ENCODE results near the gene PUS3.
"Not testable (repeated sequence)": the region's sequence is repeated elsewhere in the genome, so short reads cannot be mapped to it uniquely, and the experiment has no call there.

The PUS3 gene

DNA sequence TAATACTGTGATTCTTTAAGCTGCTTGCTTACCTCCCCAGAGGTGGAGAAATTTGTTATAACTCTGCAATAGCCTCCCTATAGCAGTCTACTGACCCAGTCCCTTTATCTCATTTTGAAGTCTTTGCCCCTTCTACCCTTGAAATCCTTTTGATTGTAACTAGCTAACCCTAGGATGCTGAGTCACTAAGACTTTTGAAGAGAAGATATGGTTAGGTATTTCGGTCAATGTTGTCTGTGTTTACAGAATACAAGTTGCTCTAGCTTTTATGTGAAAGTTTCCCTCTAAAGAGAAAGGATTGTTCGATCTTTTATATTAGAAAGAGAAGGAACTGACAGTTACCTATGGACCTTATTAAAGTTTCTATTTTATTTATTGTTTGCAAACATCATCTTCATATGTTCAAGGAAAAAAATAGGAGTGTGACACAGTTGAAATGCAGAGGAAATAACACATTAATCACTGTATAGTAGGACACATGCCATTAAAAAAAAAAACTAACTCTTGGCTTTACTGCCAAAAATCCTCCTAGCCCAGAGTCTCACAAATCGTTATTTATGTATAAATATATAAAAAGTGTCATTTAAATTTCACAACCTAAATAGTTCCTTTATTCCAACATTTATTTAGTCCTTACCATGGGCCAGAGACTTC lies 12.4 kb downstream of the PUS3 start:
- H3K27ac Mint-ChIP-seq (ENCODE audit: low read depth): peak overlapping the region; percentile 11
- peaks cover 28% of the 10 kb centered on the region for H3K4me1 Mint-ChIP-seq
- no peaks in the 10 kb centered on the region for H3K27me3 Mint-ChIP-seq
- H3K9me3 Mint-ChIP-seq: no peaks in the 10 kb centered on the region
- H3K36me3 Mint-ChIP-seq (ENCODE audit: insufficient read depth): peaks cover 27% of the 10 kb centered on the region
- no peak for DNase-seq (ENCODE audit: low spot score in 2 of 2)
- peak overlapping the region; percentile 14 for H3K4me3 Mint-ChIP-seq
- ATAC-seq (replicated peaks; ENCODE audit: extremely low read depth, poor library complexity, severe bottlenecking): no peak

DNA sequence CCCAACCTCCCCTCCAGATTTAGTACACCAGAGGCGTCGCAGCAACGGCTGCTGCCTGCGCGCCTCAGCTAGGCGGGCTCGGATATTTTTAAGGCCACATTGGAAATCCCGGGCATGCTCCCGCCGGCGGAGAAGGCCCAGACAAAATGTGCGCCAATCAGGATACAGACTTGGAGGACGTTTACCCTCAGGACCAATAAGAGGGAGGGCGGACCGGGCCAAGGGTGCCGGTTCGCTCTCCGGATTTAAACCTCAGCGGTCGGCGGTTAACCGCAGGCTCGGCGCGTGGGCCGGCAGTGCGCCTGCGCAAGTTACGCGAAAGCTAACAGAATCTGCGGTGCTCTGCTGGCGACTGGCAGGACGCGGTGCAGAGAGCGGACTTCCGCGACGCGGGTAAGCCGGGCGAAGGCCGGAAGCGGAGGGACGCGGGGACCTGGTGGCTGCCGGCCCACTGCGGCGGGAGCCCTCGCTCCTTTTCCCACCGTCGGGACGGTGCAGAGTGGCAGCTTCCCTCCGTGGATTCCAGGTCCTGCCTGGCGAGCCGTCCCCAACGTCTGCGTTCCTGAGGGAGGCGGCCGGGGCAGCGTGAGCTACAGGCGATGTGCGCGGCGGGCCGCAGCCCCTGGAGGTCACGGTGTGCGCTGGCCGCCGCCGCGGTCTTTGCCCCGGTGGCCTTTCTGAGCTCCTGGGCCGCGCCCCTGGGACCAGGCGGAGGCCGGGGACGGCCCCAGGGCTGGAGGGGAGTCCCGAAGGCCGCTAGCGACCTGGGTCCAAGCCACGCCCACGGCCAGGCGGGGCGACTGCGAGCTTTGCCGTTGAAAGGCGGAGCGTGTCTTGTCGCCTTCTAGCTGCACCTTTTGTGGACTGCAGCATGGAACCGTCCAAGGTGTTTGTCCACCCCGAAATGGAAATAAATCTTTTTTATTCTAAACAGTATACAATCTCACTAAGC lies 15.4 kb downstream of the PUS3 start, which contains the start of gene HYLS1:
TSS of gene HYLS1 (plus strand) at position 296 of the 952 bp plus-strand sequence. CDS start 11,701 bp downstream, outside the sequence.
- H3K27ac Mint-ChIP-seq (ENCODE audit: low read depth): peak within 1 kb of the TSS; percentile 97
- H3K36me3 Mint-ChIP-seq (ENCODE audit: insufficient read depth): peaks cover 18% of the 10 kb centered on the region
- ATAC-seq (replicated peaks; ENCODE audit: extremely low read depth, poor library complexity, severe bottlenecking) (peak; percentile 90), DNase-seq (ENCODE audit: low spot score in 2 of 2) (peak; percentile 94 to 97)
- no peaks in the 10 kb centered on the region for H3K9me3 Mint-ChIP-seq
- no peaks in the 10 kb centered on the region for H3K27me3 Mint-ChIP-seq
- H3K4me1 Mint-ChIP-seq: peaks cover 25% of the 10 kb centered on the region
- peak within 1 kb of the TSS; percentile 94 for H3K4me3 Mint-ChIP-seq

DNA sequence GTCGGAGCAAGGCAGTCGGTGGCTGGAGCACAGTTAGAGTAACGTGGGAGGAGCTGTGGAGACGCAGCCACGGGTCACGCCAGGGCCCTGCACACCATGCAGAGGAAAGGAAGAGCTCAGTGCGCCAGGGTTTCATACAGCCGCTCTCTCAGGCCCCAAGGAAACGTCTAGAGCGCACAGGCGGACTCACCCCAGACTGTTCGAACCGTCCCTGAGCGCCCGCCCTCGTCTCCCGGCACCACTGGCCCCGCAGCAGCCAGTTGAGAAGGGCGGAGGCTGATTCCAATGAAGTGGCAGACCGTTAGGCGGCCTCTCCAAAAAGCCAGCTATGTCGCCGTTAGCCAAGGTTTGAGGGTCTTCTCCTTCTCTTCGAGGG lies 16.0 kb downstream of the PUS3 start:
- no peaks in the 10 kb centered on the region for H3K27me3 Mint-ChIP-seq
- ATAC-seq (replicated peaks; ENCODE audit: extremely low read depth, poor library complexity, severe bottlenecking) (peak; percentile 47), DNase-seq (ENCODE audit: low spot score in 2 of 2) (peak in 1 of 2 donors; percentile 28)
- no peaks in the 10 kb centered on the region for H3K9me3 Mint-ChIP-seq
- peaks cover 17% of the 10 kb centered on the region for H3K36me3 Mint-ChIP-seq (ENCODE audit: insufficient read depth)
- H3K4me1 Mint-ChIP-seq: peaks cover 22% of the 10 kb centered on the region
- H3K27ac Mint-ChIP-seq (ENCODE audit: low read depth): peak overlapping the region; percentile 97
- H3K4me3 Mint-ChIP-seq: peak overlapping the region; percentile 94

- Mint-ChIP-seq H3K27me3 (peaks cover 10% of the 10 kb centered on the region), H3K27ac (ENCODE audit: low read depth) (no peak overlapping the region), H3K9me3 (no peaks in the 10 kb centered on the region), H3K4me3 (no peak overlapping the region), H3K36me3 (ENCODE audit: insufficient read depth) (peaks cover 17% of the 10 kb centered on the region), H3K4me1 (peaks cover 11% of the 10 kb centered on the region)
- no peak for ATAC-seq (replicated peaks; ENCODE audit: extremely low read depth, poor library complexity, severe bottlenecking)
- no peak for DNase-seq (ENCODE audit: low spot score in 2 of 2)
These were observed 19.6 kb downstream of the PUS3 start for GRCh38 chr11:125883375-125883774.

GRCh38 chr11:125881291-125881690 lies 21.7 kb downstream of the PUS3 start:
- ATAC-seq (replicated peaks; ENCODE audit: extremely low read depth, poor library complexity, severe bottlenecking) (no peak), DNase-seq (ENCODE audit: low spot score in 2 of 2) (no peak)
- Mint-ChIP-seq H3K4me3 (no peak overlapping the region), H3K4me1 (no peaks in the 10 kb centered on the region), H3K36me3 (ENCODE audit: insufficient read depth) (peaks cover 2% of the 10 kb centered on the region), H3K9me3 (no peaks in the 10 kb centered on the region), H3K27me3 (peaks cover 10% of the 10 kb centered on the region), H3K27ac (ENCODE audit: low read depth) (no peak overlapping the region)

- Mint-ChIP-seq H3K27ac (ENCODE audit: low read depth) (no peak overlapping the region), H3K27me3 (peaks cover 26% of the 10 kb centered on the region)
These were observed 28.4 kb downstream of the PUS3 start for GRCh38 chr11:125874556-125875124.

GRCh38 chr11:125873881-125874555 lies 29.0 kb downstream of the PUS3 start:
- H3K27me3 Mint-ChIP-seq: peaks cover 30% of the 10 kb centered on the region
- no peaks in the 10 kb centered on the region for H3K36me3 Mint-ChIP-seq (ENCODE audit: insufficient read depth)
- DNase-seq (ENCODE audit: low spot score in 2 of 2) (no peak), ATAC-seq (replicated peaks; ENCODE audit: extremely low read depth, poor library complexity, severe bottlenecking) (no peak)
- H3K9me3 Mint-ChIP-seq: no peaks in the 10 kb centered on the region
- H3K27ac Mint-ChIP-seq (ENCODE audit: low read depth): no peak overlapping the region
- no peaks in the 10 kb centered on the region for H3K4me1 Mint-ChIP-seq
- no peak overlapping the region for H3K4me3 Mint-ChIP-seq

More at GRCh38 chr11:125874556-125875124, 28.4 kb downstream of the PUS3 start:
- Mint-ChIP-seq H3K4me3 (no peak overlapping the region), H3K9me3 (no peaks in the 10 kb centered on the region), H3K36me3 (ENCODE audit: insufficient read depth) (no peaks in the 10 kb centered on the region), H3K4me1 (no peaks in the 10 kb centered on the region)
- ATAC-seq (replicated peaks; ENCODE audit: extremely low read depth, poor library complexity, severe bottlenecking): no peak
- no peak for DNase-seq (ENCODE audit: low spot score in 2 of 2)

- ATAC-seq (replicated peaks; ENCODE audit: extremely low read depth, poor library complexity, severe bottlenecking) (no peak), DNase-seq (ENCODE audit: low spot score in 2 of 2) (no peak)
- Mint-ChIP-seq H3K4me1 (no peaks in the 10 kb centered on the region), H3K36me3 (ENCODE audit: insufficient read depth) (no peaks in the 10 kb centered on the region), H3K27me3 (peaks cover 30% of the 10 kb centered on the region), H3K27ac (ENCODE audit: low read depth) (no peak overlapping the region), H3K4me3 (no peak overlapping the region), H3K9me3 (no peaks in the 10 kb centered on the region)
These were observed 30.9 kb downstream of the PUS3 start for GRCh38 chr11:125872138-125872491.

GRCh38 chr11:125871391-125872137 lies 31.4 kb downstream of the PUS3 start:
- peaks cover 30% of the 10 kb centered on the region for H3K27me3 Mint-ChIP-seq
- no peak for ATAC-seq (replicated peaks; ENCODE audit: extremely low read depth, poor library complexity, severe bottlenecking)
- no peak overlapping the region for H3K27ac Mint-ChIP-seq (ENCODE audit: low read depth)
- H3K36me3 Mint-ChIP-seq (ENCODE audit: insufficient read depth): no peaks in the 10 kb centered on the region
- no peaks in the 10 kb centered on the region for H3K4me1 Mint-ChIP-seq
- no peak overlapping the region for H3K4me3 Mint-ChIP-seq
- no peak for DNase-seq (ENCODE audit: low spot score in 2 of 2)
- no peaks in the 10 kb centered on the region for H3K9me3 Mint-ChIP-seq

GRCh38 chr11:125869521-125869920 lies 33.5 kb downstream of the PUS3 start:
- Mint-ChIP-seq H3K9me3 (no peaks in the 10 kb centered on the region), H3K36me3 (ENCODE audit: insufficient read depth) (no peaks in the 10 kb centered on the region), H3K4me3 (no peak overlapping the region), H3K27ac (ENCODE audit: low read depth) (no peak overlapping the region), H3K27me3 (peaks cover 30% of the 10 kb centered on the region), H3K4me1 (no peaks in the 10 kb centered on the region)
- ATAC-seq (replicated peaks; ENCODE audit: extremely low read depth, poor library complexity, severe bottlenecking): no peak
- no peak for DNase-seq (ENCODE audit: low spot score in 2 of 2)

DNA sequence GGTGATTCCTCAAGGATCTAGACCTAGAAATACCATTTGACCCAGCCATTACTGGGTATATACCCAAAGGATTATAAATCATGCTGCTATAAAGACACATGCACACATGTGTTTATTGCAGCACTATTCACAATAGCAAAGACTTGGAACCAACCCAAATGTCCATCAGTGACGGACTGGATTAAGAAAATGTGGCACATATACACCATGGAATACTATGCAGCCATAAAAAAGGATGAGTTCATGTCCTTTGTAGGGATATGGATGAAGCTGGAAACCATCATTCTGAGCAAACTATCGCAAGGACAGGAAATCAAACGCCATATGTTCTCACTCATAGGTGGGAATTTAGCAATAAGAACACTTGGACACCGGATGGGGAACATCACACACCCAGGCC lies 37.7 kb downstream of the PUS3 start:
- peaks cover 11% of the 10 kb centered on the region for H3K27me3 Mint-ChIP-seq
- not testable (repeated sequence) for DNase-seq (ENCODE audit: low spot score in 2 of 2); H3K27ac Mint-ChIP-seq (ENCODE audit: low read depth); H3K9me3 Mint-ChIP-seq; H3K4me1 Mint-ChIP-seq; H3K36me3 Mint-ChIP-seq (ENCODE audit: insufficient read depth); ATAC-seq (replicated peaks; ENCODE audit: extremely low read depth, poor library complexity, severe bottlenecking); H3K4me3 Mint-ChIP-seq

- ATAC-seq (replicated peaks; ENCODE audit: extremely low read depth, poor library complexity, severe bottlenecking); H3K9me3 Mint-ChIP-seq; DNase-seq (ENCODE audit: low spot score in 2 of 2); H3K4me3 Mint-ChIP-seq; H3K36me3 Mint-ChIP-seq (ENCODE audit: insufficient read depth); H3K27ac Mint-ChIP-seq (ENCODE audit: low read depth); H3K4me1 Mint-ChIP-seq: not testable (repeated sequence)
- H3K27me3 Mint-ChIP-seq: peaks cover 16% of the 10 kb centered on the region
These were observed 40.2 kb downstream of the PUS3 start for GRCh38 chr11:125862786-125863185.

All from central memory CD8-positive, alpha-beta T cell (primary cell).